K562 (cell line): ENCODE measurements around the gene DHX58.

ENCODE experiments used
- GABPA ChIP-seq: fragments of 200-800 bp; sonication (Bioruptor generic); conservative IDR thresholded peaks from 2 replicates; pipeline ENCODE4 v1.6.1; 2016; ENCODE audit warnings: low read depth, missing genetic modification characterization, missing compliant biosample characterization
- KDM1A ChIP-seq, 2 experiments: fragments of 450-650 bp; IDR thresholded peaks; 2 replicates each; pipeline ENCODE4 v1.6.1; 2016; ENCODE audit warnings: mild to moderate bottlenecking in 2 of 2
- POLR2A ChIP-seq: fragments of 450-650 bp; conservative IDR thresholded peaks from 2 replicates; pipeline ENCODE4 v1.6.1; 2016
- ZBTB8A ChIP-seq: fragments of 450-650 bp; IDR thresholded peaks from 2 replicates; pipeline ENCODE4 v1.6.1; 2018; ENCODE audit warnings: mild to moderate bottlenecking, moderate library complexity; ENCODE audit not compliant: partially characterized antibody
- ZFX ChIP-seq: sonication (generic); formaldehyde crosslinking; IDR thresholded peaks from 2 replicates; pipeline ENCODE4 v1.8.0; 2022; ENCODE audit warnings: mild to moderate bottlenecking, missing genetic modification reagents, moderate library complexity
- TF ChIP-seq, protein P1 (sequence below), 2 experiments: fragments of 450-650 bp; formaldehyde crosslinking in 1 of 2; IDR thresholded peaks; 2 replicates each; pipeline versions ENCODE4 v1.4.0 to v1.6.1; 2014 to 2020; ENCODE audit warnings: mild to moderate bottlenecking in 2 of 2, borderline replicate concordance in 1 of 2, low read depth in 1 of 2

- TF ChIP-seq GABPA (tag) (no peak), ZBTB8A (no peak), KDM1A (IDR thresholded peaks at IDR 0.05) (no peak), ZFX (no peak), POLR2A (no peak)
- TF ChIP-seq, protein P1, sequence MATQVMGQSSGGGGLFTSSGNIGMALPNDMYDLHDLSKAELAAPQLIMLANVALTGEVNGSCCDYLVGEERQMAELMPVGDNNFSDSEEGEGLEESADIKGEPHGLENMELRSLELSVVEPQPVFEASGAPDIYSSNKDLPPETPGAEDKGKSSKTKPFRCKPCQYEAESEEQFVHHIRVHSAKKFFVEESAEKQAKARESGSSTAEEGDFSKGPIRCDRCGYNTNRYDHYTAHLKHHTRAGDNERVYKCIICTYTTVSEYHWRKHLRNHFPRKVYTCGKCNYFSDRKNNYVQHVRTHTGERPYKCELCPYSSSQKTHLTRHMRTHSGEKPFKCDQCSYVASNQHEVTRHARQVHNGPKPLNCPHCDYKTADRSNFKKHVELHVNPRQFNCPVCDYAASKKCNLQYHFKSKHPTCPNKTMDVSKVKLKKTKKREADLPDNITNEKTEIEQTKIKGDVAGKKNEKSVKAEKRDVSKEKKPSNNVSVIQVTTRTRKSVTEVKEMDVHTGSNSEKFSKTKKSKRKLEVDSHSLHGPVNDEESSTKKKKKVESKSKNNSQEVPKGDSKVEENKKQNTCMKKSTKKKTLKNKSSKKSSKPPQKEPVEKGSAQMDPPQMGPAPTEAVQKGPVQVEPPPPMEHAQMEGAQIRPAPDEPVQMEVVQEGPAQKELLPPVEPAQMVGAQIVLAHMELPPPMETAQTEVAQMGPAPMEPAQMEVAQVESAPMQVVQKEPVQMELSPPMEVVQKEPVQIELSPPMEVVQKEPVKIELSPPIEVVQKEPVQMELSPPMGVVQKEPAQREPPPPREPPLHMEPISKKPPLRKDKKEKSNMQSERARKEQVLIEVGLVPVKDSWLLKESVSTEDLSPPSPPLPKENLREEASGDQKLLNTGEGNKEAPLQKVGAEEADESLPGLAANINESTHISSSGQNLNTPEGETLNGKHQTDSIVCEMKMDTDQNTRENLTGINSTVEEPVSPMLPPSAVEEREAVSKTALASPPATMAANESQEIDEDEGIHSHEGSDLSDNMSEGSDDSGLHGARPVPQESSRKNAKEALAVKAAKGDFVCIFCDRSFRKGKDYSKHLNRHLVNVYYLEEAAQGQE (IDR thresholded peaks at IDR 0.05; ENCODE audit: borderline replicate concordance), result no peak
- TF ChIP-seq, protein P1 (CRISPR knock-in tag; IDR thresholded peaks at IDR 0.05; ENCODE audit: low read depth), result no peak
These were observed 58.6 kb downstream of the DHX58 start for GRCh38 chr17:42053731-42054500.
